Kidney (tissue), 14 donors: ENCODE data around the gene DLD. TPM values are rescaled to one million over a fixed set of nuclear protein-coding genes. Genes with fewer than 3 reads are reported as not detected.

Experiments
- DNase-seq, 5 donors: peaks; one replicate each; pipeline ENCODE4 v3.0.0-alpha.2; 2013 to 2020
- FAIRE-seq: peaks from 2 replicates; lab custom pipeline; 2012; peaks lifted over from hg19 to GRCh38; lab: Jason Lieb, UNC
- H3K27ac ChIP-seq, 2 donors: one replicate each; pipeline ENCODE4 v1.7.0; 2013; ENCODE audit warnings: low read depth in 2 of 2, low read length in 2 of 2, inconsistent platforms in 1 of 2
- H3K27me3 ChIP-seq: one replicate; pipeline ENCODE4 v1.7.1; 2013; ENCODE audit warnings: low read length, inconsistent platforms; ENCODE audit not compliant: control insufficient read depth, insufficient read depth
- H3K36me3 ChIP-seq, 3 donors: one replicate each; pipeline versions ENCODE4 v1.7.0 to v1.7.1; 2013; ENCODE audit warnings: low read length in 3 of 3, control low read depth in 1 of 3, inconsistent platforms in 1 of 3; ENCODE audit not compliant: insufficient read depth in 3 of 3, control insufficient read depth in 2 of 3
- H3K4me1 ChIP-seq, 3 donors: one replicate each; pipeline versions ENCODE4 v1.7.0 to v1.7.1; 2013; ENCODE audit warnings: low read length in 3 of 3, inconsistent platforms in 1 of 3, low read depth in 1 of 3; ENCODE audit not compliant: control insufficient read depth in 2 of 3, insufficient read depth in 2 of 3
- H3K4me3 ChIP-seq, 3 donors: one replicate each; pipeline versions ENCODE4 v1.7.0 to v1.8.1; 2013; ENCODE audit warnings: low read length in 3 of 3, control low read depth in 1 of 3, inconsistent platforms in 1 of 3
- H3K9ac ChIP-seq, 3 donors: one replicate each; pipeline versions ENCODE4 v1.7.0 to v1.7.1; 2013; ENCODE audit warnings: low read length in 3 of 3, control low read depth in 1 of 3, inconsistent platforms in 1 of 3
- H3K9me3 ChIP-seq, 3 donors: one replicate each; pipeline versions ENCODE4 v1.7.0 to v1.7.1; 2013; ENCODE audit warnings: low read length in 3 of 3, control low read depth in 1 of 3, inconsistent platforms in 1 of 3; ENCODE audit not compliant: control insufficient read depth in 2 of 3, insufficient read depth in 1 of 3
- CTCF ChIP-seq: IDR thresholded peaks from 3 replicates; pipeline ENCODE4 v1.5.1; 2012; ENCODE audit warnings: mild to moderate bottlenecking, moderate library complexity, borderline replicate concordance; ENCODE audit not compliant: insufficient read depth; ENCODE audit errors: extremely low read depth
- intact Hi-C: fragments of 100-400 bp; cut with DNase I; formaldehyde crosslinking; loops from one replicate; pipeline ENCODE4 v1.11.1; 2022
- polyA plus RNA-seq: library from polyadenylated mRNA; stranded (reverse); fragments of 350-450 nt; fragmentation: Illumina TruSeq; extraction: RNeasy Lipid Tissue Mini Kit (QIAGEN cat#74804); gene quantifications from one replicate; pipeline ENCODE4 v1.2.3, GENCODE V29; 2014; ENCODE audit warnings: low read depth, low replicate concordance; ENCODE audit not compliant: insufficient read depth
- total RNA-seq: library from RNA; stranded (reverse); fragmentation: NEBNext Ultra II Directional; extraction: Animal tissue kit (Norgen Biotek cat#: 25700); gene quantifications from one replicate; pipeline ENCODE4 v1.2.1, GENCODE V29; 2021
- donor health status: control.
- donor health status: control.
- donor health status: control.
- donor health status: control.
- donor health status: control.
- donor health status: DM: yes; HTN: yes; CAD: no.
- donor health status: Normal renal cell carcinoma (clear cell type).

The DLD gene
- total and polyA plus RNA-seq, 2 donors from 2014 or later: 78.6 to 153 TPM

GRCh38 chr7:107913851-107914250 is 22.9 kb downstream of the DLD start:
- FAIRE-seq (no peak), DNase-seq (no peak)
- no peaks in the 10 kb centered on the region for H3K27me3 ChIP-seq
- H3K9ac ChIP-seq: no peak overlapping the region
- intact Hi-C loops: no loop called here
- TF ChIP-seq CTCF: no peak
- H3K4me1 ChIP-seq: no peaks in the 10 kb centered on the region
- H3K36me3 ChIP-seq: peaks cover 2 to 47% (median 34%) of the 10 kb centered on the region in 3 donors
- no peaks in the 10 kb centered on the region for H3K9me3 ChIP-seq
- no peak overlapping the region for H3K27ac ChIP-seq
- no peak overlapping the region for H3K4me3 ChIP-seq

- DNase-seq (no peak), FAIRE-seq (no peak)
- Histone ChIP-seq H3K9me3 (no peaks in the 10 kb centered on the region), H3K27ac (no peak overlapping the region), H3K9ac (no peak overlapping the region), H3K36me3 (peaks cover 4 to 45% (median 33%) of the 10 kb centered on the region in 3 donors), H3K4me3 (no peak overlapping the region), H3K27me3 (no peaks in the 10 kb centered on the region), H3K4me1 (no peaks in the 10 kb centered on the region)
- TF ChIP-seq CTCF: no peak
- intact Hi-C loops: no loop called here
These were observed 23.8 kb downstream of the DLD start for GRCh38 chr7:107914831-107915230.

- Histone ChIP-seq H3K9ac (no peak overlapping the region), H3K9me3 (no peaks in the 10 kb centered on the region), H3K27ac (no peak overlapping the region), H3K27me3 (no peaks in the 10 kb centered on the region), H3K36me3 (peaks cover 4 to 43% (median 35%) of the 10 kb centered on the region in 3 donors), H3K4me3 (no peak overlapping the region), H3K4me1 (no peaks in the 10 kb centered on the region)
- FAIRE-seq: no peak
- no peak for DNase-seq
- no peak for TF ChIP-seq CTCF
- intact Hi-C loops: no loop called here
These were observed 24.6 kb downstream of the DLD start for GRCh38 chr7:107915541-107915940.
